HG03039 (cell line): Measurements from ENCODE around the gene NKAPD1.
"Not testable (repeated sequence)": the region's sequence is repeated elsewhere in the genome, so short reads cannot be mapped to it uniquely, and the experiment has no call there.

ENCODE experiments used
- ATAC-seq: cut with Tn5 transposase; IDR thresholded peaks from one replicate; pipeline ENCODE4 v1.9.1; 2021; ENCODE audit warnings: mild to moderate bottlenecking, moderate library complexity; ENCODE audit not compliant: unreplicated experiment

The NKAPD1 gene

GRCh38 chr11:112086422-112087191 lies 12.5 kb downstream of the NKAPD1 start, which contains the start of the genes SDHD and TIMM8B:
SDHD (plus strand) TSS chr11:112086873; CDS start chr11:112086908, 35 bp downstream.
TIMM8B (minus strand) TSS chr11:112086756; CDS start chr11:112086723, 33 bp downstream.
- ATAC-seq: peak; percentile 91

GRCh38 chr11:112087212-112087611 lies 13.1 kb downstream of the NKAPD1 start:
- no peak for ATAC-seq

- ATAC-seq: not testable (repeated sequence)
These were observed 21.2 kb downstream of the NKAPD1 start for GRCh38 chr11:112095302-112095701.

- ATAC-seq: no peak
These were observed 22.1 kb downstream of the NKAPD1 start for GRCh38 chr11:112096194-112096593.

- no peak for ATAC-seq
These were observed 23.8 kb downstream of the NKAPD1 start for GRCh38 chr11:112097734-112098528.

- ATAC-seq: no peak
These were observed 26.4 kb downstream of the NKAPD1 start for GRCh38 chr11:112100462-112100861.

GRCh38 chr11:112103446-112103845 lies 29.3 kb downstream of the NKAPD1 start:
- ATAC-seq: no peak

GRCh38 chr11:112106070-112106469 lies 32.0 kb downstream of the NKAPD1 start:
- no peak for ATAC-seq

- no peak for ATAC-seq
These were observed 39.7 kb downstream of the NKAPD1 start for GRCh38 chr11:112113539-112114457.

- ATAC-seq: no peak
These were observed 40.4 kb downstream of the NKAPD1 start for GRCh38 chr11:112114460-112114859.

- no peak for ATAC-seq
These were observed 41.3 kb downstream of the NKAPD1 start for GRCh38 chr11:112115386-112115785.

GRCh38 chr11:112118176-112118575 lies 44.1 kb downstream of the NKAPD1 start:
- no peak for ATAC-seq

- no peak for ATAC-seq
These were observed 48.0 kb downstream of the NKAPD1 start for GRCh38 chr11:112121981-112122615.

GRCh38 chr11:112123129-112123528 lies 49.0 kb downstream of the NKAPD1 start:
- ATAC-seq: no peak

GRCh38 chr11:112127056-112127455 lies 53.0 kb downstream of the NKAPD1 start:
- no peak for ATAC-seq

GRCh38 chr11:112128483-112129121 lies 54.5 kb downstream of the NKAPD1 start:
- ATAC-seq: no peak

- ATAC-seq: no peak
These were observed 55.6 kb downstream of the NKAPD1 start for GRCh38 chr11:112129656-112130055.

GRCh38 chr11:112132737-112133136 lies 58.6 kb downstream of the NKAPD1 start:
- no peak for ATAC-seq

GRCh38 chr11:112134473-112134872 lies 60.4 kb downstream of the NKAPD1 start:
- ATAC-seq: no peak
